Activated naive CD4-positive, alpha-beta T cell treated with Interleukin-2 at 50 U/mL for 16 hours (primary cell): Measurements from ENCODE around the gene EEF2.

Source experiments
- DNase-seq: peaks from one replicate; pipeline ENCODE4 v3.0.0-alpha.2; 2020

Gene EEF2

GRCh38 chr19:3984908-3985642 lies at the start of gene EEF2:
Gene EEF2, minus strand, starts transcription at chr19:3985463. Its CDS starts 83 bp downstream, at chr19:3985380.
- peak; percentile 88 for DNase-seq

- no peak for DNase-seq
Observed at GRCh38 chr19:4034048-4035017, 49.1 kb upstream of the EEF2 start.

DNA sequence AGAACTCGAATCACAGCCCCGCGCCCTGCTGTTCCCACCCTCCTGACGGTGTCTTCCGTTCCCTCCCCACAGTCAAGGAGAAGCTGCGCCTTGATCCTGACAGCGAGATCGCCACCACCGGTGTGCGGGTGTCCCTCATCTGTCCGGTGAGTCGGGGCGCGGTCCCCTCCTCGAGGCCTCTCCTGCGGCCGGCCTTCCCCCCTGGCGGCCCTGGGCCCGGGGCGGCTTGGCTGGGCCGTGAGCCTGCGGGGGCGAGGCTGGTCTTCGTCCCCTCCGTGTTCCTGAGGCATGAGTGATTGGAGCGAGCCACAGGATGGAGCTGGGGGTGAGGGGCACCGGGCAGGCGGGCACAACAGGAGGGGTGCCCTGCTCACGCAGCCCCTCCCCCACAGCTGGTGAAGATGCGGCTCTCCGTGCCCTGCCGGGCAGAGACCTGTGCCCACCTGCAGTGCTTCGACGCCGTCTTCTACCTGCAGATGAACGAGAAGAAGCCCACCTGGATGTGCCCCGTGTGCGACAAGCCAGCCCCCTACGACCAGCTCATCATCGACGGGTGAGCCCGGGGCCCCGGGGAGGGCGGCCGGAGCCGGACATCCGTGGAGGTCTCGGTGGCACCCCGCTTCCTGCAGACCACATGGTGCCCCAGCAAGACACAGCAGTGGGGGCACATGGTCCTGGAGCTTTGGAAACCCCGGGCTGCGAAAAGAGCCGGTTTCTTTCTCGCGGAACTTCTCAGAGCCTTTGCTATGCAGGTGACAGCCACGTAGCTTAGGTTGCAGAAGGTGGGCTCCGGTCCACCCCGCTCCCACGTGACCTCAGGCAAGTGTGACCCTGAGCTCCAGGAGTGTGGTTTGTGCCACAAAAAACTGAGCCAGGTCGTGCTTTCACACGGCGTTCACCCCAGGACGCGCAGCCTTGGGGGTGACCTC lies 48.0 kb upstream of the EEF2 start:
- no peak for DNase-seq

DNA sequence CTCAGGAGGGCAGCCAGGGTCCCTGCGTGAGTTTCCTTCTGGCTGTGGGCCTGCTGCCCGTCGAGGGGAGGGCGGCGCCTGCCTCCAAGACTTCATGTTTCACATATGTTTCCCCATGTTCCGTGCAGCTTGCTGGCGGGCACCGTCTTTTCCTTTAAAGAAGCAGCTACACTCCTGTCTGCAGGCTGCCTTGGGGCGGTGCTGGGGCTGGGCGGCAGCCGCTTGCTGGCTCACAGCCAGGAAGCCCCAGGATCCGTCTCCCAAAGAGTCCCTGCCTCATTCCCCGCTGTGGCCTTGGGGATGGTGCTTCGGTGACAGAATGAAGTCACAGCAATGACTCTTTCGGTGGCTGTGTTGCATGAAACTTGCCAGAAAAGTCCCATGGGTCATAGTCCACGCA lies 47.2 kb upstream of the EEF2 start:
- no peak for DNase-seq

- no peak for DNase-seq
Observed at GRCh38 chr19:4031420-4031819, 46.2 kb upstream of the EEF2 start.

- no peak for DNase-seq
Observed at GRCh38 chr19:4030981-4031380, 45.7 kb upstream of the EEF2 start.

DNA sequence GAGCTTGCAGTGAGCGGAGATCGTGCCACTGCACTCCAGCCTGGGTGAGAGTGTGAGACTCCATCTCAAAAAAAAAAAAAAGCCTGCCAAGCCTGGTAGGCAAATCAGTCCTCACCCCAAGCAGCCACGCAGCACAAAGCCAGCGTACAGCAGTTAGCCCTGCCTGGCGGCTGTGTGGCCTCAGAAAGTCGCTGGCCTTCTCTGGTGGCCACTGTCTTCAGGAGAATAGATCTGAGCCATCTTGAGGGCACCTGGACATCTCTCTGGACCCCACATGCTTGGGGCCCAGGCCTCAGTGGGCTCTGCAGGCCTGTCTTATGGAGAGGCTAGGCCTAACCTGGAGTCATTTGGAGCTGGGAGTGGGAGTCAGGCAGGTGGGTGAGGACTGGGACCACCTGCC lies 45.3 kb upstream of the EEF2 start:
- no peak for DNase-seq

DNA sequence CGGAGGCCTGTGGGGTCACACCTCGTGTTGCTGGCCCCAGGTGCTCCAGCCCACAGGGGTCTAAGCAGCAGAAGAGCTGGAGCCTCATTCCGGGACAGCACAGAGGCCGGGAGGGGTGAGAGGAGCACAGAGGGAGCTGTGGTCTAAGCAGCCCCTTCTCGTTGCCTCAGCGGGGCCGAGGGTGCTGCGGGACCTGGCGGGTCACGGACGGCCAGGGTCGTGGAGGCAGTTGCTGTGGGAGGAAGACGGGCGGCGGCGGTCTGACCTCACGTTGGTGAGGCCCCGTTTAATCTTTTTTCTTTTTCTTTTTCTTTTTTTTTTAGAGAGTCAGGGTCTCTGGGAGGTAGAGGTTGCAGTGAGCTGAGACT lies 44.0 kb upstream of the EEF2 start:
- no peak for DNase-seq

- no peak for DNase-seq
Observed at GRCh38 chr19:4028334-4029246, 43.3 kb upstream of the EEF2 start.

DNA sequence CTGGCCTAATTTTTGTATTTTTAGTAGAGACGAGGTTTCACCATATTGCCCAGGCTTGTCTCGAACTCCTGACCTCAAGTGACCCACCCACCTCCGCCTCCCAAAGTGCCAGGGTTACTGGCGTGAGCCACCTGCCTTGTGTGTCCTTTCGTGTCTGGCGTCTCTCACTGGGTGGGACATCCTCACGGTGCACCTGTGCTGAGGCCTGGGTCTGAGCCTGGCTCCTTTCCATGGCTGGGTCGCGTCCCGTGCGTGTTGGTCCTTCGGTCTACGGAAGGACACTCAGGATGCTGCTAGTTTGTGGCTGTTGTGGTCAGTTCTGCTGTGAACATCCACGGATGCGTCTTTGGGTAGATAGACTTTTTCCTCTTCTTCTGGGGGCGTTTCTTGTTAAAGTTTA lies 41.9 kb upstream of the EEF2 start:
- DNase-seq, result no peak

DNA sequence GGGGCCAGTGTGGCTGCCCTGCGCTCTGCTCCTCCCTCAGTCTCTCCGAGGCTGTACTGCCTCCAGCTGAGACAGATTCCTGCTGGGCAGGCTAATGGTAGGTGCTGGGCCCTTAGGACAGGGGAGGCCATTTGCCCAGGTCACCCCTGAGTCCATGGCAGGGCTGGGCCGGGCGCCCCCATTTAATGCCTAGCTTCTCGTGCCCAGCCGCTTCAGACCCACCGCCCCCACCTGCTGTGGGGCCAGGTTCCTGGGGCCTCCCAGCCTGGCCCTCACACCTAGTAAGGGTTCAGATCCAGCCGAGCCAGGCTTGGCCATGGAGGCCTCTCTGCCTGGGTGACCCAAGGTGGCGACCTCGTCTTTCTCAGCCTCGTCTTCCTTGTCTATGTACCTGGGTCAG lies 40.1 kb upstream of the EEF2 start:
- no peak for DNase-seq

- no peak for DNase-seq
Observed at GRCh38 chr19:4023600-4024398, 38.5 kb upstream of the EEF2 start.

- no peak for DNase-seq
Observed at GRCh38 chr19:4019578-4019977, 34.3 kb upstream of the EEF2 start.

- DNase-seq, result no peak
Observed at GRCh38 chr19:4018775-4019504, 33.7 kb upstream of the EEF2 start.

- no peak for DNase-seq
Observed at GRCh38 chr19:4018140-4018613, 32.9 kb upstream of the EEF2 start.

DNA sequence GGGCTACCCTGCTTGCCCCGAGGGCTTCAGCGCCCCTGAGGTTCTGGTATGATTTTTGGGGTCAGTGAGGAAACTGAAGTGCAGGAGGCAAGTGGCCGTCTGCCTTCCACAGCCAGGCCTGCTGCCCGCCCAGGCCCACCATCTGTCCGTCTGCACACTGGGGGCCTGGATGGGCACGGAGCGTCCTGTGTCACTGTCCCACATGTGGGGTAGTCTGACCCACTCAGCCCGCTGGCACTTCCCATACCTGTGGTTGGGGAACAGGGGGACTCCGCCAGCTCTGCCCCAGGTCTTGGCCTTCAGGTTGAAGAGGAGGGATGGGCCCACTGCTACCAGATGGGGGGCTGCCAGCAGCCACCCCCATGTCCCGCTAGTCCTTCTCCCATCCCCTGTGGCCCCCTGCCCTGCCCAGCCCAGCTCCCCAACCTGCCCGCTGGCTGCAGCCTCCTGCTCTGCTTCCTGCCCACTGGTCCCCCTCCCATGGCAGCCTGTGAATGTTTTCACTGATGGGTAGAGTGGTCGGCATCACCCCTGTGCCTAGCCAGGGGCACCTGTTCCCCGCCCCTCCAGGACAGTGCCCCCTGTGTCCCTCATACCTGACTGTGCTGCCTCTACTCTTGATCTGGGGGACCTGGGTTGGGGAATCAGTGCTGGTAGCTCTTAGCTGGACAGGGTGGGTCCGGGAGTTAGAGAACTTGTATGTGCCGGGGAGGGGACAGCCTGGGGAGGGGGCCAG lies 31.8 kb upstream of the EEF2 start:
- DNase-seq, result no peak

DNA sequence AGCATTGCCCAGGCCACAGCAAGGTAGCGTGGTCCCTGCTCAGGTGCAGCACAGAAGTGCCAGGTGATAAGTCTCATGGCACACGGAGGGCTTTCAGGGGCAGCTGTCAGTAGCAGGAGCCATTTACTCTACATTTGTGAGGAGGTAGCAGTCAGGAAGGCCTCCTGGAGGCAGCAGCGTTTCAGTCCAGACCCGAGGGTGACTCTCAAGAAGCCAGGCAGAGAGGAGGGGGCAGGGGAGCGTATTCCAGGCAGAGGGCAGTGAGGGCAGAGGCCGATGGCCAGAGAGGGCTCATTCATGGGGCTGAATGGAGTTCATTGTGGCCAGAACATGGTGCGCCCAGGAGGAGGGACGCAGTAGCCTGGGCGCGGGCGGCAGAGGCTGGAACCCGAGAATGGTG lies 31.2 kb upstream of the EEF2 start:
- no peak for DNase-seq

DNA sequence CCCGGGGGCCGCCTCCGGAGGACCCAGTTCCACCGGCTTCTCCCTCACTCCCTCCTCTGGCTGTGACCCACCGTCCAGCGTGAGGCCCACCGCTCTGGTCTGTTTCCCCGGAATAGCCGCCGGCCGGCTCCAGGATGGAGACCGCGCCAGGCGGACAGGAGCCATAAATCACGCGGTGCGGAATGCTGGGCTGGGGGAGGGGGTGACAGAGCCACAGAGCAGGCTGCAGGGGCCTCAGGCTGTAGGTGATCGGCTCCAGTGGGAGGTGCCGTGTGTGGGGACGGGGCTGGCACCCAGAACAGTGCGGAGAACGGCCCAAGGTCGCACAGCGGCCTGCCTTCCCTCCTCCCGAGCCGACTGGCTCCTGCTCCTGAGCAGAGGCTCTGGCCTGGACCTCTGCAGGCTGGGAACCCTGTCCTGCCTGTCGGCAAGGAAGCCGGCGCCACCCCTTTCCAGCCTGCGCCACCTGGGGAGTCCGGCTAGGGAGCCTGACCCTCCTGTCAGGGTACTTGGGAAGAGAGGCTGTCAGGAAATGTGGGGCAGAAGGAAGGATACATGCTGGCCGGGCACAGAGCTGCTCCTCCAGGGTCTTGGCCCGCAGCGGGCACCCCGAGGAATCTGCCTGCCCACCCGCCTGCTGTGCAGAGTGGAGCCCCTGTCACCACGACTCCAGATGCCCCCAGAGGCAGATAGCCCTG lies 30.6 kb upstream of the EEF2 start:
- no peak for DNase-seq
